GM21529 (cell line): ENCODE measurements around the gene CNPPD1.

Source experiments
- ATAC-seq: cut with Tn5 transposase; IDR thresholded peaks from one replicate; pipeline ENCODE4 v1.9.1; 2021; ENCODE audit not compliant: unreplicated experiment

Gene CNPPD1

DNA sequence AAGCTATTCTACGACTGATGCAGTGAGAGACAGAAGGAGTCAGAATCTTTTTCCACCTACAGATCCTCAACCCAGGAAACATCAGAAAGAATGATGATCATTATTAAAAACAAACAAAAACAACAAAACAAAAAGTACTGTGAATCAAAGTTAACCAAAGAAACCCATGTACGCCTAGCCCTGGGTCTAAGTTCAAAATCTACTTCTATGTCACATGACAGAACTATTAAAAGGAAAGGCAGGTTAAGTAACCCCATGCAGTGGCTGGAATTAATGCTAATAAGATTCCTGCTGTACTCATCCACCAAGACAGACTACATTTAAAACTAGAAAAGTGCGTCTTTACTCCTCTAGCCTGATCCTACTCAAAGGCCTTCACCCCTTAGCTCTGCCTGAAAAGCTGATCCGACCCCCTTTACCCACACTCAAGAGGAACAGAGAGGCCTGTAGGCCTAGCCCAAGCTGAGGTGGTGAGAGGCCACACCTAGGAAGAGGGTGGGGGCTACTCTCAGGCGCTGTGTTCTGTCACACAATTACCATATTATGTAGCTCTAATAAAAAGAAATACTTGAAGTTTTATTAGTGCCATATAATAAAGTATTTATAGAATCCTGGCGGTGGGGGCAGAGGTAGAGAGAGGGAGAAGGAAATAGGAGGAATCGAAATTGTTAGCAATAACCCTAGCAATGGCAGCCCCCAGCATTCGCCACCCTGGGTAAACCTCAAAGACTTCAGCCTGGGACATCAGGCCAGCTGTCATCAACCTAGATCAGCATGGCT lies 53.2 kb downstream of the CNPPD1 start:
- no peak for ATAC-seq

DNA sequence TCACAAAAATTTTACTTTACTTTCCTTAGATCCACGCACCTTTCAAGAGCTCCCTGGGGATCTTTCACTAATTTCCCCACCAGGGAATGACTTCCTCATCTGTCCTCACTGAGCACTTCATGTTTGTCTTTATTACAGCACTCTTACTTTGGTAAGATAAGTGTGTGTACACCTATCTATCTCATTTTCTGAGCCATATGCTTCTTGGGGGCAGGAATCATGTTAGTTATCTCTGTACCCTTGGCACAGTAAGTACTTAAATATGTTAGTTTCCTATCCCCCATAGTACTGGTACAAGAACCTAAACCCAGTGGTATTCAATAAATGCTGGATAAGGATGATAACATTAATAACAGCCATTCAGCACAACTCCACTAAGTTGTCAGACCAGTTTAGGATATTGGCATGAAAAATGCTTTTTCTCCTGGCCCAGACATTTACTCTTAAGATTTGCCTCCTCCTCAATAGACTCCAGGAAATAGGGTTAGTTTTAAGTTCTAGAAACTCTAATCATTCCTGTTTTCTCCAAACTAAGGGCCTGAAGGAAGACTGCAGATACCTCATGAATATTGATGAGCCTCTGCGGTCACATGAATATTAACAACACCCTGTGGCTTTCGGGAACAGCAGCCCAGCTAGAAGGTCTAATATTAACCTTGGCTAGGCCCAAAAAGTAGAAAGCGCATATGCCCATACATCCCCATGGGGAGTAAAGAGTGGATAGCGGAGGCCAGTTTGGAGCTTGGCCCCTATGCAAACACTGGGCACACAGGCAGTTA lies 54.3 kb downstream of the CNPPD1 start:
- ATAC-seq, result no peak
